OCI-LY3 (cell line): ENCODE data around the gene SYPL2.

ENCODE experiments used
- H2AFZ ChIP-seq: fragments of 200-600, 300-600 bp; shearing (Covaris generic); 2 replicates; pipeline ENCODE4 v1.6.0; 2014; ENCODE audit warnings: antibody characterized with exemption, low read depth, low read length
- H3K27ac ChIP-seq: fragments of 200-600, 300-600 bp; sonication (generic); 2 replicates; pipeline ENCODE4 v1.5.1; 2014; ENCODE audit warnings: mild to moderate bottlenecking, low read length, moderate library complexity, mixed read lengths
- H3K27me3 ChIP-seq: fragments of 200-600, 300-600 bp; sonication (generic); 2 replicates; pipeline ENCODE4 v1.6.1; 2014; ENCODE audit warnings: low read depth, low read length, mixed read lengths
- H3K36me3 ChIP-seq: fragments of 200-600, 300-600 bp; sonication (generic); replicated peaks from 2 replicates; pipeline ENCODE3; 2014; ENCODE audit warnings: low read depth, low read length, mixed read lengths
- H3K4me1 ChIP-seq: fragments of 300-600, 200-600 bp; sonication (generic); 2 replicates; pipeline ENCODE4 v1.6.1; 2014; ENCODE audit warnings: low read length, mixed read lengths
- H3K4me2 ChIP-seq: fragments of 200-600, 300-600 bp; sonication (generic); 2 replicates; pipeline ENCODE4 v1.6.1; 2014; ENCODE audit warnings: low read length, mixed read lengths
- H3K4me3 ChIP-seq: fragments of 300-600, 200-600 bp; sonication (generic); 2 replicates; pipeline ENCODE4 v1.5.1; 2014; ENCODE audit warnings: antibody characterized with exemption, mild to moderate bottlenecking, low read length, moderate library complexity
- H3K79me2 ChIP-seq: fragments of 300-600, 200-600 bp; shearing (Covaris generic); 2 replicates; pipeline ENCODE4 v1.6.1; 2014; ENCODE audit warnings: mild to moderate bottlenecking, low read length, mixed read lengths
- H3K9ac ChIP-seq: fragments of 300-600, 200-600 bp; shearing (Covaris generic); 2 replicates; pipeline ENCODE4 v1.6.0; 2014; ENCODE audit warnings: mild to moderate bottlenecking, low read length, moderate library complexity
- H3K9me3 ChIP-seq: fragments of 200-600, 300-600 bp; shearing (Covaris generic); 2 replicates; pipeline ENCODE4 v1.6.1; 2014; ENCODE audit warnings: low read length, mixed read lengths; ENCODE audit not compliant: insufficient read depth
- H4K20me1 ChIP-seq: fragments of 200-600, 300-600 bp; sonication (generic); 2 replicates; pipeline ENCODE4 v1.6.1; 2016; ENCODE audit warnings: low read length, mixed read lengths; ENCODE audit not compliant: insufficient read depth
- CTCF ChIP-seq: fragments of 200-600, 300-600 bp; sonication (generic); IDR thresholded peaks from 2 replicates; pipeline ENCODE4 v1.5.1; 2014; ENCODE audit warnings: antibody characterized with exemption, low read length, low read depth
- EZH2phosphoT487 ChIP-seq: fragments of 200-600 bp; shearing (Covaris generic); IDR thresholded peaks from 2 replicates; pipeline ENCODE4 v1.6.1; 2018; ENCODE audit warnings: antibody characterized with exemption, mixed run types, low read depth

SYPL2 gene

GRCh38 chr1:109495738-109496137 lies 29.4 kb downstream of the SYPL2 start:
- H3K27me3 ChIP-seq, result no peaks in the 10 kb centered on the region
- peaks cover 8% of the 10 kb centered on the region for H3K36me3 ChIP-seq
- H3K9ac ChIP-seq, result no peak overlapping the region
- no peak overlapping the region for H3K4me2 ChIP-seq
- peaks cover 9% of the 10 kb centered on the region for H3K4me1 ChIP-seq
- H4K20me1 ChIP-seq, result no peaks in the 10 kb centered on the region
- no peak overlapping the region for H3K4me3 ChIP-seq
- H3K9me3 ChIP-seq, result no peaks in the 10 kb centered on the region
- no peak overlapping the region for H3K27ac ChIP-seq
- H3K79me2 ChIP-seq, result peaks cover 11% of the 10 kb centered on the region; the same call in 1 of the 2 replicates
- no peak overlapping the region for H2AFZ ChIP-seq
- TF ChIP-seq CTCF (no peak), EZH2phosphoT487 (no peak)

- no peak overlapping the region for H3K9ac ChIP-seq
Measured at GRCh38 chr1:109497449-109498160, 31.3 kb downstream of the SYPL2 start.

GRCh38 chr1:109498161-109498801 lies 31.9 kb downstream of the SYPL2 start:
- Histone ChIP-seq H3K36me3 (peaks cover 8% of the 10 kb centered on the region), H3K9me3 (no peaks in the 10 kb centered on the region), H2AFZ (no peak overlapping the region), H3K79me2 (peaks cover 11% of the 10 kb centered on the region; the same call in 1 of the 2 replicates), H3K4me1 (peaks cover 9% of the 10 kb centered on the region), H4K20me1 (no peaks in the 10 kb centered on the region), H3K27me3 (no peaks in the 10 kb centered on the region), H3K4me3 (no peak overlapping the region), H3K9ac (no peak overlapping the region), H3K27ac (no peak overlapping the region), H3K4me2 (no peak overlapping the region)
- TF ChIP-seq EZH2phosphoT487, result no peak
- peak; percentile 32 for TF ChIP-seq CTCF

More at GRCh38 chr1:109497449-109498160, 31.3 kb downstream of the SYPL2 start:
- H3K9me3 ChIP-seq, result no peaks in the 10 kb centered on the region
- no peak overlapping the region for H2AFZ ChIP-seq
- peaks cover 11% of the 10 kb centered on the region; the same call in 1 of the 2 replicates for H3K79me2 ChIP-seq
- no peak for TF ChIP-seq CTCF
- no peak for TF ChIP-seq EZH2phosphoT487
- no peak overlapping the region for H3K27ac ChIP-seq
- peaks cover 9% of the 10 kb centered on the region for H3K4me1 ChIP-seq
- no peak overlapping the region for H3K4me3 ChIP-seq
- no peaks in the 10 kb centered on the region for H4K20me1 ChIP-seq
- no peaks in the 10 kb centered on the region for H3K27me3 ChIP-seq
- H3K36me3 ChIP-seq, result peaks cover 8% of the 10 kb centered on the region
- no peak overlapping the region for H3K4me2 ChIP-seq

- Histone ChIP-seq H3K9me3 (no peaks in the 10 kb centered on the region), H3K79me2 (peaks cover 11% of the 10 kb centered on the region; the same call in 1 of the 2 replicates), H3K4me1 (peaks cover 5% of the 10 kb centered on the region), H3K4me3 (no peak overlapping the region), H3K4me2 (no peak overlapping the region), H3K36me3 (peaks cover 8% of the 10 kb centered on the region), H3K27me3 (no peaks in the 10 kb centered on the region), H3K9ac (no peak overlapping the region), H3K27ac (no peak overlapping the region), H2AFZ (no peak overlapping the region), H4K20me1 (no peaks in the 10 kb centered on the region)
- no peak for TF ChIP-seq CTCF
- no peak for TF ChIP-seq EZH2phosphoT487
Measured at GRCh38 chr1:109499081-109499480, 32.7 kb downstream of the SYPL2 start.
